SK-N-MC (cell line): ENCODE data around the gene DSP.

ENCODE experiments used
- EZH2 ChIP-seq: fragments of 200-600 bp; sonication (generic); IDR thresholded peaks from one replicate; pipeline ENCODE4 v1.6.1; 2017; ENCODE audit warnings: antibody characterized with exemption
- POLR2AphosphoS5 ChIP-seq: IDR thresholded peaks from 2 replicates; pipeline ENCODE4 v1.6.1; 2012; ENCODE audit warnings: mild to moderate bottlenecking, low read depth, low read length, borderline replicate concordance

- no peak for TF ChIP-seq EZH2
- no peak for TF ChIP-seq POLR2AphosphoS5
Measured at GRCh38 chr6:7545316-7546019, 4.0 kb downstream of the DSP start.
